A673 (cell line): ENCODE measurements around the gene NELL1. TPM values are rescaled to one million over a fixed set of nuclear protein-coding genes. Genes with fewer than 3 reads are reported as not detected.

Source experiments
- BruUV-seq: library from RNA; stranded (reverse); fragments of 400-500 nt; replicated peaks from 2 replicates; lab custom pipeline; 2021; lab: Mats Ljungman, UMichigan
- CTCF ChIA-PET: fragments of 300-600 bp; sonication (Branson Sonifier 250); formaldehyde crosslinking; loops from one replicate; lab custom pipeline; 2022; ENCODE audit warnings: antibody characterized with exemption; lab: Charles Lee
- POLR2A ChIA-PET: fragments of 300-600 bp; sonication (Branson Sonifier 250); formaldehyde crosslinking; loops from one replicate; lab custom pipeline; 2022; ENCODE audit warnings: antibody characterized with exemption; ENCODE audit not compliant: low non-redundant PET; lab: Charles Lee
- DNase-seq: peaks from one replicate; pipeline ENCODE4 v3.0.0-alpha.2; 2015; ENCODE audit warnings: low spot score
- H3K27ac ChIP-seq: fragments of 200-600 bp; sonication (generic); 2 replicates; pipeline ENCODE4 v1.5.1; 2016; ENCODE audit warnings: mixed run types, low read depth, mild to moderate bottlenecking, mixed read lengths, antibody characterized with exemption, low read length; ENCODE audit not compliant: poor library complexity, severe bottlenecking
- H3K27me3 ChIP-seq: fragments of 200-600 bp; sonication (generic); replicated peaks from 2 replicates; pipeline ENCODE4 v1.6.1; 2017; ENCODE audit warnings: mixed run types, low read depth, mild to moderate bottlenecking, mixed read lengths, antibody characterized with exemption, low read length; ENCODE audit not compliant: insufficient read depth, poor library complexity
- H3K36me3 ChIP-seq: fragments of 200-600 bp; sonication (generic); 2 replicates; pipeline ENCODE4 v1.6.1; 2016; ENCODE audit warnings: mixed run types, mild to moderate bottlenecking, mixed read lengths, antibody characterized with exemption, low read length; ENCODE audit not compliant: insufficient read depth, poor library complexity, severe bottlenecking
- H3K4me1 ChIP-seq: fragments of 200-600 bp; sonication (generic); 2 replicates; pipeline ENCODE4 v1.6.1; 2017; ENCODE audit warnings: mixed run types, mild to moderate bottlenecking, mixed read lengths, antibody characterized with exemption, low read length; ENCODE audit not compliant: insufficient read depth, poor library complexity, severe bottlenecking
- H3K4me3 ChIP-seq: fragments of 200-600 bp; sonication (generic); 2 replicates; pipeline ENCODE4 v1.5.1; 2016; ENCODE audit warnings: low read depth, mixed run types, mild to moderate bottlenecking, mixed read lengths, low read length; ENCODE audit not compliant: poor library complexity, severe bottlenecking
- H3K9me3 ChIP-seq: fragments of 200-600 bp; sonication (generic); 2 replicates; pipeline ENCODE4 v1.6.1; 2016; ENCODE audit warnings: mixed run types, low read depth, mild to moderate bottlenecking, mixed read lengths, antibody characterized with exemption, low read length; ENCODE audit not compliant: poor library complexity, severe bottlenecking
- CTCF ChIP-seq: fragments of 300-800, 200-600 bp; sonication (generic); conservative IDR thresholded peaks from 2 replicates; pipeline ENCODE4 v1.5.1; 2017; ENCODE audit warnings: low read depth, mild to moderate bottlenecking, antibody characterized with exemption, low read length, moderate library complexity, mixed read lengths
- EZH2 ChIP-seq: fragments of 200-600 bp; sonication (generic); IDR thresholded peaks from 2 replicates; pipeline ENCODE4 v1.6.1; 2017; ENCODE audit warnings: borderline replicate concordance, low read depth, mild to moderate bottlenecking, mixed read lengths, antibody characterized with exemption, low read length; ENCODE audit not compliant: poor library complexity, severe bottlenecking
- intact Hi-C: fragments of 100-400 bp; cut with micrococcal nuclease; formaldehyde crosslinking; loops from one replicate; pipeline ENCODE4 v1.10.0; 2022; ENCODE audit not compliant: unreplicated experiment
- total RNA-seq: library from RNA; stranded (reverse); gene quantifications from 2 replicates; pipeline ENCODE4 v1.2.3, GENCODE V29; 2021

Gene NELL1
- total RNA-seq, 1 experiment from 2014 or later = 0.32 TPM

DNA sequence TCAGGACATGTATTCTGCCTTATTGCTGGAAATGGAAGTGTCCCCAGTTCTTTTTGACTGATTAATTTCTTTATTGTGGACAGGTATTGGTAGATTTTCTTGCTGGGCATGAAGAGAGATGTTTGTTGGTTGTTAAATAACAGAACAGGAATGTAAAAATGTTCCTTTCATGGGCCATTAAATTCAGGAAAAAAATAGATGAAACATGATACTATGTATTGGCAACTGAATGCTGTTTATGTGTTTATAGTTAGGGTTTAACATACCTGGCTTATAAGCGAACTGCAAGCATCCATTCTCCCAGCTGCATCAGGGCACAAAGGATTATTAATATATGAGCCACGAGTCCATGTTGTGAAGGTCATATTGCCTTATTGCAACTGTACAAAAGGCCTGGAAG, 368.5 kb downstream of the NELL1 start:
- ChIA-PET CTCF (no interaction called here), POLR2A (no interaction called here)
- H3K4me3 ChIP-seq = no peak overlapping the region
- H3K9me3 ChIP-seq = no peaks in the 10 kb centered on the region
- no peaks in the 10 kb centered on the region for H3K36me3 ChIP-seq
- TF ChIP-seq CTCF = no peak
- TF ChIP-seq EZH2 = no peak
- H3K4me1 ChIP-seq = no peaks in the 10 kb centered on the region
- intact Hi-C loops = no loop called here
- no TSS peak for BruUV-seq
- DNase-seq = no peak
- H3K27me3 ChIP-seq = no peaks in the 10 kb centered on the region
- H3K27ac ChIP-seq = no peak overlapping the region

- H3K36me3 ChIP-seq = no peaks in the 10 kb centered on the region
- H3K4me3 ChIP-seq = no peak overlapping the region
- BruUV-seq = no TSS peak
- intact Hi-C loops = no loop called here
- ChIA-PET POLR2A (no interaction called here), CTCF (no interaction called here)
- DNase-seq = no peak
- H3K4me1 ChIP-seq = no peaks in the 10 kb centered on the region
- no peaks in the 10 kb centered on the region for H3K9me3 ChIP-seq
- no peak overlapping the region for H3K27ac ChIP-seq
- TF ChIP-seq EZH2 = no peak
- TF ChIP-seq CTCF = no peak
- H3K27me3 ChIP-seq = no peaks in the 10 kb centered on the region
Measured at GRCh38 chr11:21038801-21039200, 369.4 kb downstream of the NELL1 start.

- no peak for TF ChIP-seq EZH2
- no peak for TF ChIP-seq CTCF
- POLR2A ChIA-PET = no interaction called here
- intact Hi-C loops = no loop called here
- DNase-seq = no peak
- no peak overlapping the region for H3K4me3 ChIP-seq
- H3K27me3 ChIP-seq = no peaks in the 10 kb centered on the region
- CTCF ChIA-PET = no interaction called here
- no peak overlapping the region for H3K27ac ChIP-seq
- H3K9me3 ChIP-seq = no peaks in the 10 kb centered on the region
- H3K36me3 ChIP-seq = no peaks in the 10 kb centered on the region
- no TSS peak for BruUV-seq
- no peaks in the 10 kb centered on the region for H3K4me1 ChIP-seq
Measured at GRCh38 chr11:21040630-21041029, 371.2 kb downstream of the NELL1 start.
